IMR-90 (cell line): Measurements from ENCODE around the gene IL34.

Experiments used
- BHLHE40 ChIP-seq: fragments of 150-350 bp; IDR thresholded peaks from 2 replicates; pipeline ENCODE4 v1.6.1; 2016; ENCODE audit warnings: mild to moderate bottlenecking, low read depth, low read length
- CEBPB ChIP-seq: IDR thresholded peaks from 2 replicates; pipeline ENCODE4 v1.6.1; 2012; ENCODE audit warnings: low read depth, low read length, improper control_type of control experiment
- POLR2A ChIP-seq: IDR thresholded peaks from 2 replicates; pipeline ENCODE4 v1.6.1; 2012; ENCODE audit warnings: mild to moderate bottlenecking, low read depth, low read length
- RAD21 ChIP-seq: IDR thresholded peaks from 2 replicates; pipeline ENCODE4 v1.6.1; 2012; ENCODE audit warnings: low read length, improper control_type of control experiment
- SMC3 ChIP-seq: fragments of 150-350 bp; IDR thresholded peaks from 2 replicates; pipeline ENCODE4 v1.6.1; 2016; ENCODE audit warnings: low read depth, mild to moderate bottlenecking, antibody characterized with exemption, low read length, moderate library complexity
- USF2 ChIP-seq: fragments of 150-350 bp; IDR thresholded peaks from 2 replicates; pipeline ENCODE4 v1.6.1; 2017; ENCODE audit warnings: mild to moderate bottlenecking, antibody characterized with exemption, low read length, low read depth
- TF ChIP-seq, protein P1 (sequence below): conservative IDR thresholded peaks from 2 replicates; pipeline ENCODE4 v1.5.1; 2012; ENCODE audit warnings: mild to moderate bottlenecking, low read depth, low read length, improper control_type of control experiment

DNA sequence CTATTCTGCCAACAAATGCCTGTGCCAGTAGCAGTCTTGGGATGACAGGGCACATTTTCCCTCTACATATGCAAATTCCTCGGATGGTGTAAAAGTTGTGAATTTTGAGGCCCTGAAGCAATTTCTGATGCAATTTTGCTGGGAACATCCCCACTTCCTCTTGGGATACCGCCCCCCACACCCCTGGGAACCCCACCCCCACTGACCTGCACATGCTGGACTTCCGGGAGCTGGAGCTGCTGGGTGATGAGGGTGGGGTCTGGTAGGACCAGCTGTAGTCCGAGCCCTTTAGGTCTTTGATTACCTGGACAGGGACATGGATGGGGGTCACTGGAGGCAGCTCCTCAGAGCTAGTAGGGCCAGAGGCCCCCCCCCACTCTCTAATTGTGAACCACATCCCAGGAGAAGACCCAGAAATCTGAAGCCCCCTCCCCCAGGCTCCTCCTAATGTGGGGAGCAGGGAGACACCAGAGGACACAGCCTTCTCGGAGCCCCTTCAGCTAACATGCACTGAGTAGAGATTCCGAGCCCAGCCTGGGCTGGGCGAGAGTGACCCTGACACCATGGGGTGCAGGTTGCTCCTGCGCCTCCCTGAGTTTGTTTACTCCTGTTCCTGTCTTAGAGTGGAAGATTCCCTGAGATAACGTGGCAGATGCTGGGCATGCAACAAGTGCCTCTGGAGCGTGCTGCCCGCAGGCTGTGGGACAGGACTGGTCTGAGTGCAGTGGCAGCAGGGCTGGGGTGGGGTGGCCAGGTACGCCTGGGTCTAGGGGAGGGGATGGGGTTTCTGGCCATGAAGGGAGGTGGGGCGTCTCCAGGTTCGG lies 30.5 kb downstream of the IL34 start:
- TF ChIP-seq RAD21 (no peak), CEBPB (no peak), POLR2A (no peak), SMC3 (no peak), USF2 (no peak), BHLHE40 (no peak)
- TF ChIP-seq, protein P1, sequence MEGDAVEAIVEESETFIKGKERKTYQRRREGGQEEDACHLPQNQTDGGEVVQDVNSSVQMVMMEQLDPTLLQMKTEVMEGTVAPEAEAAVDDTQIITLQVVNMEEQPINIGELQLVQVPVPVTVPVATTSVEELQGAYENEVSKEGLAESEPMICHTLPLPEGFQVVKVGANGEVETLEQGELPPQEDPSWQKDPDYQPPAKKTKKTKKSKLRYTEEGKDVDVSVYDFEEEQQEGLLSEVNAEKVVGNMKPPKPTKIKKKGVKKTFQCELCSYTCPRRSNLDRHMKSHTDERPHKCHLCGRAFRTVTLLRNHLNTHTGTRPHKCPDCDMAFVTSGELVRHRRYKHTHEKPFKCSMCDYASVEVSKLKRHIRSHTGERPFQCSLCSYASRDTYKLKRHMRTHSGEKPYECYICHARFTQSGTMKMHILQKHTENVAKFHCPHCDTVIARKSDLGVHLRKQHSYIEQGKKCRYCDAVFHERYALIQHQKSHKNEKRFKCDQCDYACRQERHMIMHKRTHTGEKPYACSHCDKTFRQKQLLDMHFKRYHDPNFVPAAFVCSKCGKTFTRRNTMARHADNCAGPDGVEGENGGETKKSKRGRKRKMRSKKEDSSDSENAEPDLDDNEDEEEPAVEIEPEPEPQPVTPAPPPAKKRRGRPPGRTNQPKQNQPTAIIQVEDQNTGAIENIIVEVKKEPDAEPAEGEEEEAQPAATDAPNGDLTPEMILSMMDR = no peak
